Dendritic cell treated with granulocyte-macrophage colony-stimulating factor and Interleukin-4, amounts not matched to agents 40 ng/mL and 50 ng/mL, for 4 days (primary cell): Measurements from ENCODE around the gene ESPN.
"Not testable (repeated sequence)": the region's sequence is repeated elsewhere in the genome, so short reads cannot be mapped to it uniquely, and the experiment has no call there.

Experiments used
- H3K27ac Mint-ChIP-seq: one replicate; pipeline ENCODE4 v1.8.0; 2022; ENCODE audit warnings: mild to moderate bottlenecking, mixed read lengths
- H3K27me3 Mint-ChIP-seq: one replicate; pipeline ENCODE4 v1.8.0; 2022; ENCODE audit warnings: mild to moderate bottlenecking, mixed read lengths
- H3K36me3 Mint-ChIP-seq: one replicate; pipeline ENCODE4 v1.8.0; 2022; ENCODE audit warnings: low read depth, mixed read lengths
- H3K4me1 Mint-ChIP-seq: one replicate; pipeline ENCODE4 v1.8.0; 2022; ENCODE audit warnings: low read depth, mixed read lengths
- H3K4me3 Mint-ChIP-seq: one replicate; pipeline ENCODE4 v1.8.0; 2022; ENCODE audit warnings: mild to moderate bottlenecking, moderate library complexity, mixed read lengths
- H3K9me3 Mint-ChIP-seq: one replicate; pipeline ENCODE4 v1.8.0; 2022; ENCODE audit warnings: mixed read lengths
- intact Hi-C: fragments of 100-400 bp; cut with micrococcal nuclease; formaldehyde crosslinking; loops from one replicate; pipeline ENCODE4 v1.15.0; 2022

The ESPN gene

DNA sequence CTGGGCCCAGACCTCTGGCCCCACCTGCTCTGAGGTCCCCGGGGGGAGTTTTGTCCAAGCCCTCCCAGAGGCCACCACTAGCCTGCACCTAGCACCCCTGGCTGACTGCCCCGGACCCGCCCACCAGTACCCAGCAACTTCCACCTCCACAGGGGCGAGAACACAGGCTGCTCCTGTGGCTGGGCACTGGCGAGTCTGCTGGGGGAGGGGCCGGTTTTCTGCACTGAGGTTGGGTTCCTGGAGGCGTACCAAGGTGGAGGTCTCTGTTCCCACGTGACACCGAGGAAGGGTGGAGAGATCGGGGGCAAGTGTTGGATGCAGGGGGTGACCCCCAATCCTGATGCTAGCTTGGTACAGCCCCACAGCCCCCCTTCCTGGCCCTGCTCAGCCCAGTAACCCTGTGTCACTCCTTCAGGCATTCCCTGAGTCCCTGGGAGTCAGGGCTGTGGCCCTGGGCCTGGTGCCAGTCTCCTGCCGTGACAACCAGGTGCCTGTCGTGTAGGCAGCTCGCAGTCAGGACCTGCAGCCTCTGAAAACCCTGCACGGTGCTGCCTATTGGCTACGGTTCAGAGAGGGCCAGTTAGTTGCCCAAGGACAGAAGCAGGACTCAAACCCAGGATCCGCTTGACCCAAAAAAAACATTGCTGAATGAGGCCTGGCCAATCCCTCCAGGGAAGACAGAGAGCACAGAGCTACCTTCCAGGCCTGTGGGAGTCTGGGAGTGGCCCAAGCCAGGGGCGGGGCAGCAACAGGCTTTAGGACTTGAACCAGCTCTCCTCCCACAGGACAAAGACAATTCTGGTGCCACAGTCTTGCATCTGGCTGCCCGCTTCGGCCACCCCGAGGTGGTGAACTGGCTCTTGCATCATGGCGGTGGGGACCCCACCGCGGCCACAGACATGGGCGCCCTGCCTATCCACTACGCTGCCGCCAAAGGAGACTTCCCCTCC lies 3.1 kb downstream of the ESPN start:
- H3K36me3 Mint-ChIP-seq: no peaks in the 10 kb centered on the region
- no peak overlapping the region for H3K27ac Mint-ChIP-seq
- intact Hi-C loops: no loop called here
- H3K27me3 Mint-ChIP-seq: peaks cover 76% of the 10 kb centered on the region
- H3K4me1 Mint-ChIP-seq: peaks cover 18% of the 10 kb centered on the region
- no peaks in the 10 kb centered on the region for H3K9me3 Mint-ChIP-seq
- H3K4me3 Mint-ChIP-seq: no peak overlapping the region

DNA sequence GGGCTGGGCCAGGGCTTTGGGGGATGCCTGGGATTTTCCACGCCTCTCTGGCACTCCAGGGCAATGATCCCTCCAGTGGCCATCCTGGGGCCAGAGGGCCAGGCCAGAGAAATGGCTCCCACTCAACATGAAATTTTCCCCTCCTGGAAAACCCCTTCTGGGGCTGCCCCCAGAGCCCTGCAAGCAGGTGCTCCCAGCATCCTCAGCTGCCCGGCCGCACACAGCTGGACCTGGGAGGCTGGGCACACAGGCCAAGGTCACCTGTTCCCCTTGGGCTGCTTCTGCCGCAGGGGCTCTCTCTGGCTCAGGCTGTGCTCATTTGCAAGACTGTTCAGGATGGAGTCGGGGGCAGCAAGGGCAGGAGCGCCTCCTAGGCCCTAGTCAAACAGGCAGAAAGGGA lies 3.9 kb downstream of the ESPN start:
- peaks cover 18% of the 10 kb centered on the region for H3K4me1 Mint-ChIP-seq
- intact Hi-C loops, H3K9me3 Mint-ChIP-seq, H3K4me3 Mint-ChIP-seq, H3K36me3 Mint-ChIP-seq, H3K27ac Mint-ChIP-seq: not testable (repeated sequence)
- H3K27me3 Mint-ChIP-seq: peaks cover 71% of the 10 kb centered on the region

GRCh38 chr1:6429660-6430411 lies 5.3 kb downstream of the ESPN start:
- not testable (repeated sequence) for H3K9me3 Mint-ChIP-seq, H3K36me3 Mint-ChIP-seq, H3K27ac Mint-ChIP-seq, H3K4me1 Mint-ChIP-seq, H3K4me3 Mint-ChIP-seq
- intact Hi-C loops: loop anchor here (10.0 kb wide), 1 partner anchor 185 kb away; the partner anchor contains the start of gene HES3
- H3K27me3 Mint-ChIP-seq: peaks cover 66% of the 10 kb centered on the region

GRCh38 chr1:6431645-6432579 lies 7.3 kb downstream of the ESPN start:
- not testable (repeated sequence) for H3K9me3 Mint-ChIP-seq, H3K4me1 Mint-ChIP-seq, H3K36me3 Mint-ChIP-seq, H3K27ac Mint-ChIP-seq, H3K4me3 Mint-ChIP-seq
- intact Hi-C loops: loop anchor here (10.0 kb wide), 1 partner anchor 187 kb away; the partner anchor contains the start of gene HES3
- H3K27me3 Mint-ChIP-seq: peaks cover 47% of the 10 kb centered on the region

DNA sequence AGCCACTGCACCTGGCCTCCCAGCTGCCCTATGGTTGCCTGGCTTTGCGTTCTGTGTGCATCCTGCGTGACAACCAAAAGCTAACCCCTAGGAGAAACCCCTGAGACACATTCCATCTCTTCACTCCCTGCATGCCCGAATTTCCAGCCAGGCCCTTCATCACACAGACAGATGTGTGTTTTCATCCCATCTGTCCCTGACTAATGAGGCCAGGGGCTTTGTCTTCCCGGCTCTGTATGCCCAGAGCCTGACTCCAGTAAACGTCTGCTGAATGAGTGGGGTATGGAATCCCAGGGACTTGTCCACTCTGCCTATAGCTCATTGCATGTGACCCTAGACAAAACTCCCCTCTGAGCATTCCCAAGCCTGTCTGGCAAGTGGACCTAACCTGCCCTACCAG lies 9.6 kb downstream of the ESPN start:
- no peak overlapping the region for H3K4me3 Mint-ChIP-seq
- no peak overlapping the region for H3K27ac Mint-ChIP-seq
- no peaks in the 10 kb centered on the region for H3K9me3 Mint-ChIP-seq
- peaks cover 10% of the 10 kb centered on the region for H3K4me1 Mint-ChIP-seq
- intact Hi-C loops: loop anchor here (10.0 kb wide), 1 partner anchor 189 kb away; the partner anchor contains the start of gene HES3
- H3K27me3 Mint-ChIP-seq: peaks cover 50% of the 10 kb centered on the region
- no peaks in the 10 kb centered on the region for H3K36me3 Mint-ChIP-seq

DNA sequence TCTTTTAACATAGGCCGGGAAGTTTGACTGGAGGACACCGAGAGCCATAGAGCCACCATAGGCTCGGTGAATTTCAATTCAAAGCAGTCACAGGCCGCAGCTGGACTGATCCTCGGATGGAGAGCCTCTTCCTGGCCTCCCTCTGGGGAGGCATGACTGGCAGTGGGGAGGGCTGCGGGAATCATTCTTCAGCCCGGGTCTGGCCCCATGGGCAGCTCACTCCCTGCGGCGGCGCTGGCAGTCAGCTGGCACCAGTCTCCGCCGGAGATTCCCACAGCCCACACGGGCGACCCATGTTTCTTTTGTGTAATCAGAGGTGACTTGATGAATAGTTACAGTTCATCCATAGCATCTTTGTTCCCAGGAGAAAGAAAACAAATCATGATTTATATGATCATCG lies 10.6 kb downstream of the ESPN start:
- H3K27ac Mint-ChIP-seq: no peak overlapping the region
- H3K9me3 Mint-ChIP-seq: no peaks in the 10 kb centered on the region
- H3K4me1 Mint-ChIP-seq: peaks cover 4% of the 10 kb centered on the region
- H3K36me3 Mint-ChIP-seq: no peaks in the 10 kb centered on the region
- intact Hi-C loops: loop anchor here (10.0 kb wide), 1 partner anchor 190 kb away; the partner anchor contains the start of gene HES3
- H3K27me3 Mint-ChIP-seq: peaks cover 51% of the 10 kb centered on the region
- H3K4me3 Mint-ChIP-seq: no peak overlapping the region

DNA sequence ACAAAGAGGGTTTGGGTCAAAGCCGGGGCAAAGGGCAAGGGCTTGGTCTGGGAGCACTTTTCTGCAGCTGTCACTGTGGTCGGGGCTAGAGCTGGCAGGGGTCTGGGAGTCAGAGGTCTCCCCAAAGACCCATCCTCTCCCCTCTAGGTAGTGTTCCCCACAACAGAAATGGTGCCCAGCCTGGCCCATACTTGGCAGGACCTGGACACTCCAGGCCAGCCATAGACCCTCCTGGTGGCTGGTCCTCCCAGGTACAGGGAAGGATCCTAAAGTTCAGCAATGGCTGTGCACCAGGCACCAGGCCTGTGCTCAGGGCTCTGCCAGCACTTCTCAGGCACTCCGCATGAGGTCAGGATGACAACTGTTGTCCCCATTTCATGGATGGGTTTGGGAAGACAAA lies 11.0 kb downstream of the ESPN start:
- H3K4me1 Mint-ChIP-seq: no peaks in the 10 kb centered on the region
- H3K9me3 Mint-ChIP-seq: no peaks in the 10 kb centered on the region
- no peaks in the 10 kb centered on the region for H3K36me3 Mint-ChIP-seq
- no peak overlapping the region for H3K4me3 Mint-ChIP-seq
- intact Hi-C loops: loop anchor here (10.0 kb wide), 1 partner anchor 191 kb away; the partner anchor contains the start of gene HES3
- H3K27ac Mint-ChIP-seq: no peak overlapping the region
- H3K27me3 Mint-ChIP-seq: peaks cover 48% of the 10 kb centered on the region

GRCh38 chr1:6436277-6436676 lies 11.7 kb downstream of the ESPN start:
- not testable (repeated sequence) for H3K9me3 Mint-ChIP-seq, H3K36me3 Mint-ChIP-seq, H3K4me3 Mint-ChIP-seq, H3K27ac Mint-ChIP-seq, H3K4me1 Mint-ChIP-seq
- intact Hi-C loops: loop anchor here (10.0 kb wide), 1 partner anchor 191 kb away; the partner anchor contains the start of gene HES3
- H3K27me3 Mint-ChIP-seq: peaks cover 49% of the 10 kb centered on the region

GRCh38 chr1:6437012-6437700 lies 12.6 kb downstream of the ESPN start:
- H3K36me3 Mint-ChIP-seq, H3K9me3 Mint-ChIP-seq, H3K4me3 Mint-ChIP-seq, H3K4me1 Mint-ChIP-seq, H3K27ac Mint-ChIP-seq: not testable (repeated sequence)
- intact Hi-C loops: loop anchor here (10.0 kb wide), 1 partner anchor 192 kb away; the partner anchor contains the start of gene HES3
- H3K27me3 Mint-ChIP-seq: peaks cover 53% of the 10 kb centered on the region

GRCh38 chr1:6438047-6438525 lies 13.5 kb downstream of the ESPN start:
- H3K27me3 Mint-ChIP-seq: peaks cover 53% of the 10 kb centered on the region
- no peak overlapping the region for H3K27ac Mint-ChIP-seq
- no peaks in the 10 kb centered on the region for H3K9me3 Mint-ChIP-seq
- intact Hi-C loops: loop anchor here (10.0 kb wide), 1 partner anchor 193 kb away; the partner anchor contains the start of gene HES3
- no peaks in the 10 kb centered on the region for H3K4me1 Mint-ChIP-seq
- H3K4me3 Mint-ChIP-seq: no peak overlapping the region
- H3K36me3 Mint-ChIP-seq: no peaks in the 10 kb centered on the region

GRCh38 chr1:6440198-6441126 lies 15.9 kb downstream of the ESPN start:
- no peaks in the 10 kb centered on the region for H3K9me3 Mint-ChIP-seq
- H3K4me1 Mint-ChIP-seq: no peaks in the 10 kb centered on the region
- H3K36me3 Mint-ChIP-seq: no peaks in the 10 kb centered on the region
- H3K27ac Mint-ChIP-seq: no peak overlapping the region
- peak overlapping the region; percentile 39 for H3K4me3 Mint-ChIP-seq
- peaks cover 65% of the 10 kb centered on the region for H3K27me3 Mint-ChIP-seq
- intact Hi-C loops: no loop called here

DNA sequence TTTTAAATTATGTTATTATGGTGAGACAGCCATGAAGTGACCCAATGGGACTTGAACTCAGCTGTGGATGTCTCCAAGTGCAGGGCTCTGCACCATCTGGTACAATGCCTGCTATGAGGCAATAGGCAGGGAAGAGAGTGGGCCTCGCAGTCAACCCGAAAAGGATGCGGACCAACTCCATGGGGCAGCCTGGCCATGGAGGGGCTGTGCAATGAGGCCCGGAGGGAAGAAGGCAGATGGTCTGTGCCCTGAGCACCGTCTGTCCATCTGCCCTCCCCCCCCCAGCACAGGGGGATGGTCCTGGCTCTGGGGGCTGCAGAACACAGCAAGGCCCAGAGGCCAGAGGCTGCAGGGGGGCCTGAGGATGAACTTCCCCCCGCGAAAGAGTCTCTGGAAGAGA lies 17.0 kb downstream of the ESPN start:
- H3K4me1 Mint-ChIP-seq: no peaks in the 10 kb centered on the region
- intact Hi-C loops: no loop called here
- no peak overlapping the region for H3K27ac Mint-ChIP-seq
- peaks cover 76% of the 10 kb centered on the region for H3K27me3 Mint-ChIP-seq
- no peak overlapping the region for H3K4me3 Mint-ChIP-seq
- no peaks in the 10 kb centered on the region for H3K9me3 Mint-ChIP-seq
- H3K36me3 Mint-ChIP-seq: no peaks in the 10 kb centered on the region
